ENCODE data around the gene VAC14.

DNA sequence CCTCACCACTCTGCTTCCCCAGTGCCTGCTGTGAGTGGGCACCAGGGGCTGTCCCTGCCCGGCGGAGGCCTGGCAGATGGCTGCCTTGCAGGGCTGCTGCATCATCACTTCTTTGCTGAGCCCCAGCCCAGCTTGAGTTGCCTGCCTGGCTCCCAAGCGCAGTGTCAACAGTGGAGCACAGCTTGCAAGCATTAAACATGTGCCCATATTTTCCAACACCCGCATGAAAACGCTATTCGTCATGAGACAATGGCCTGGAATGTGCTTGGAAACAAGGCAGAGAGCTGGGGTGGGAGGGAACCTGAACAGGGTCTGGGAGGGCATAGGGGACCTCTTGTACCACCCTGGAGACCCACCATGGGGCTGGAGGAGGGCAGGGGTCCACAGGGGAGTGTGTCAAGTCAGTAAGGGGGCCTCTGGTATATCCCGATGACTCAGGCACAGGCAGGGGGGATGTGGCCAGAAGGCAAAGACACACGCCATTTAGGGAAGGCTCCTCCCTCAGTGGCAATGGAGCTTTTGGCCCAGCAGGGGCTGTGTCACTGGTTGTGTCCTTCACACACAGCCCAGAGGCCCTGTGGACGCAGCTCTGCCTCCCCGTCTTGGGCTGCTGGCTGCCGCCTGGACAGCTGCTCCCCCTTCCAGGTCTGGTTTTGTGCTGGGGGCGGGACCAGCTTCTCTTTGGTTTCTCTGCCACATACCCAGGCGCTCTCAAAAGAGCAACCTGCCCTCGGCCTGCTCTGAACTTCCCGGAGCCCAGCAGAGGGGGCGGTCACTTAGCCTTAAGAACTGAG is 97.7 kb downstream of the VAC14 start:
- TF ChIP-seq, protein P1, sequence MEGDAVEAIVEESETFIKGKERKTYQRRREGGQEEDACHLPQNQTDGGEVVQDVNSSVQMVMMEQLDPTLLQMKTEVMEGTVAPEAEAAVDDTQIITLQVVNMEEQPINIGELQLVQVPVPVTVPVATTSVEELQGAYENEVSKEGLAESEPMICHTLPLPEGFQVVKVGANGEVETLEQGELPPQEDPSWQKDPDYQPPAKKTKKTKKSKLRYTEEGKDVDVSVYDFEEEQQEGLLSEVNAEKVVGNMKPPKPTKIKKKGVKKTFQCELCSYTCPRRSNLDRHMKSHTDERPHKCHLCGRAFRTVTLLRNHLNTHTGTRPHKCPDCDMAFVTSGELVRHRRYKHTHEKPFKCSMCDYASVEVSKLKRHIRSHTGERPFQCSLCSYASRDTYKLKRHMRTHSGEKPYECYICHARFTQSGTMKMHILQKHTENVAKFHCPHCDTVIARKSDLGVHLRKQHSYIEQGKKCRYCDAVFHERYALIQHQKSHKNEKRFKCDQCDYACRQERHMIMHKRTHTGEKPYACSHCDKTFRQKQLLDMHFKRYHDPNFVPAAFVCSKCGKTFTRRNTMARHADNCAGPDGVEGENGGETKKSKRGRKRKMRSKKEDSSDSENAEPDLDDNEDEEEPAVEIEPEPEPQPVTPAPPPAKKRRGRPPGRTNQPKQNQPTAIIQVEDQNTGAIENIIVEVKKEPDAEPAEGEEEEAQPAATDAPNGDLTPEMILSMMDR (IDR thresholded peaks at IDR 0.05): peak in 3 of 4 experiments; percentile 26 to 78 (median 67)
- TF ChIP-seq POLR2A (IDR thresholded peaks at IDR 0.05): peak; percentile 16 to 17
